ENCODE data around the gene SH2D6. TPM values are rescaled to one million over a fixed set of nuclear protein-coding genes. Genes with fewer than 3 reads are reported as not detected.

SH2D6 gene
- total RNA-seq, 1 donor from 2014 or later: 0.64 TPM

- Mint-ChIP-seq H3K4me3 (ENCODE audit: unreplicated experiment) (no peak overlapping the region), H3K27ac (ENCODE audit: unreplicated experiment) (no peak overlapping the region)
Observed at GRCh38 chr2:85444629-85445172, 26.2 kb downstream of the SH2D6 start.

GRCh38 chr2:85445316-85446295, 27.1 kb downstream of the SH2D6 start:
- H3K4me1 Mint-ChIP-seq (ENCODE audit: low read depth, unreplicated experiment): peaks cover 7% of the 10 kb centered on the region
- DNase-seq: no peak
- H3K27me3 Mint-ChIP-seq (ENCODE audit: unreplicated experiment): peaks cover 3% of the 10 kb centered on the region
- H3K27ac Mint-ChIP-seq (ENCODE audit: unreplicated experiment): no peak overlapping the region
- no peak for TF ChIP-seq CTCF (IDR thresholded peaks at IDR 0.05; ENCODE audit: partially characterized antibody, unreplicated experiment)
- peaks cover 3% of the 10 kb centered on the region for H3K9me3 Mint-ChIP-seq (ENCODE audit: unreplicated experiment)
- H3K36me3 Mint-ChIP-seq (ENCODE audit: unreplicated experiment): no peaks in the 10 kb centered on the region
- H3K4me3 Mint-ChIP-seq (ENCODE audit: unreplicated experiment): no peak overlapping the region

More at GRCh38 chr2:85444629-85445172, 26.2 kb downstream of the SH2D6 start:
- peaks cover 3% of the 10 kb centered on the region for H3K9me3 Mint-ChIP-seq (ENCODE audit: unreplicated experiment)
- H3K27me3 Mint-ChIP-seq (ENCODE audit: unreplicated experiment): peaks cover 3% of the 10 kb centered on the region
- no peaks in the 10 kb centered on the region for H3K36me3 Mint-ChIP-seq (ENCODE audit: unreplicated experiment)
- no peak for DNase-seq
- TF ChIP-seq CTCF (IDR thresholded peaks at IDR 0.05; ENCODE audit: partially characterized antibody, unreplicated experiment): no peak
- peaks cover 7% of the 10 kb centered on the region for H3K4me1 Mint-ChIP-seq (ENCODE audit: low read depth, unreplicated experiment)

GRCh38 chr2:85446296-85447221, 28.0 kb downstream of the SH2D6 start:
- Mint-ChIP-seq H3K27ac (ENCODE audit: unreplicated experiment) (no peak overlapping the region), H3K4me1 (ENCODE audit: low read depth, unreplicated experiment) (peaks cover 7% of the 10 kb centered on the region), H3K36me3 (ENCODE audit: unreplicated experiment) (no peaks in the 10 kb centered on the region), H3K9me3 (ENCODE audit: unreplicated experiment) (no peaks in the 10 kb centered on the region), H3K4me3 (ENCODE audit: unreplicated experiment) (no peak overlapping the region), H3K27me3 (ENCODE audit: unreplicated experiment) (peaks cover 3% of the 10 kb centered on the region)
- no peak for TF ChIP-seq CTCF (IDR thresholded peaks at IDR 0.05; ENCODE audit: partially characterized antibody, unreplicated experiment)
- DNase-seq: peak; percentile 21

- Mint-ChIP-seq H3K27ac (ENCODE audit: unreplicated experiment) (no peak overlapping the region), H3K9me3 (ENCODE audit: unreplicated experiment) (no peaks in the 10 kb centered on the region), H3K36me3 (ENCODE audit: unreplicated experiment) (no peaks in the 10 kb centered on the region), H3K4me1 (ENCODE audit: low read depth, unreplicated experiment) (peaks cover 7% of the 10 kb centered on the region), H3K4me3 (ENCODE audit: unreplicated experiment) (no peak overlapping the region), H3K27me3 (ENCODE audit: unreplicated experiment) (peaks cover 2% of the 10 kb centered on the region)
- TF ChIP-seq CTCF (IDR thresholded peaks at IDR 0.05; ENCODE audit: partially characterized antibody, unreplicated experiment): no peak
- no peak for DNase-seq
Observed at GRCh38 chr2:85447222-85447585, 28.7 kb downstream of the SH2D6 start.

Data from glutamatergic neuron (in vitro differentiated cells).